SU-DHL-6 (cell line): ENCODE results near the gene PMP22.
"Not testable (repeated sequence)": the region's sequence is repeated elsewhere in the genome, so short reads cannot be mapped to it uniquely, and the experiment has no call there.

Experiments used
- H2AFZ ChIP-seq: fragments of 200-600 bp; sonication (generic); 2 replicates; pipeline ENCODE4 v1.6.1; 2014; ENCODE audit warnings: low read depth, mild to moderate bottlenecking, moderate library complexity, mixed read lengths, antibody characterized with exemption, low read length; ENCODE audit not compliant: severe bottlenecking
- H3F3A ChIP-seq: fragments of 200-600 bp; shearing (Covaris generic); 2 replicates; pipeline ENCODE4 v1.6.0; 2016; ENCODE audit warnings: antibody characterized with exemption, mild to moderate bottlenecking; ENCODE audit not compliant: insufficient read depth
- H3K27ac ChIP-seq: fragments of 200-600 bp; sonication (generic); 2 replicates; pipeline ENCODE4 v1.5.1; 2016; ENCODE audit warnings: low read depth, mild to moderate bottlenecking, low read length, moderate library complexity, mixed read lengths
- H3K27me3 ChIP-seq: fragments of 200-600 bp; sonication (generic), shearing (Covaris generic); 2 replicates; pipeline ENCODE4 v1.6.0; 2014; ENCODE audit warnings: mild to moderate bottlenecking, low read length
- H3K36me3 ChIP-seq: fragments of 200-600 bp; sonication (generic); 2 replicates; pipeline ENCODE4 v1.6.1; 2014; ENCODE audit warnings: mild to moderate bottlenecking, low read length, mixed read lengths
- H3K4me2 ChIP-seq: fragments of 300-600, 200-600 bp; shearing (Covaris generic), sonication (generic); 2 replicates; pipeline ENCODE4 v1.6.0; 2014; ENCODE audit warnings: low read length, low read depth, mild to moderate bottlenecking; ENCODE audit not compliant: poor library complexity, severe bottlenecking
- H3K4me3 ChIP-seq: fragments of 200-600 bp; sonication (generic); 2 replicates; pipeline ENCODE4 v1.5.1; 2014; ENCODE audit warnings: antibody characterized with exemption, low read length, mild to moderate bottlenecking, mixed read lengths; ENCODE audit not compliant: insufficient read depth, poor library complexity, severe bottlenecking
- H3K79me2 ChIP-seq: fragments of 200-600 bp; sonication (generic); 2 replicates; pipeline ENCODE4 v1.6.1; 2014; ENCODE audit warnings: mild to moderate bottlenecking, low read length, moderate library complexity; ENCODE audit not compliant: insufficient read depth
- H3K9ac ChIP-seq: fragments of 200-600 bp; sonication (generic); 2 replicates; pipeline ENCODE4 v1.7.0; 2014; ENCODE audit warnings: mild to moderate bottlenecking, low read length
- H3K9me2 ChIP-seq: fragments of 200-600 bp; sonication (generic); replicated peaks from 2 replicates; pipeline ENCODE4 v1.6.1; 2014; ENCODE audit warnings: low read length; ENCODE audit not compliant: insufficient read depth
- H3K9me3 ChIP-seq: fragments of 200-600 bp; sonication (generic); 2 replicates; pipeline ENCODE4 v1.6.1; 2014; ENCODE audit warnings: low read length, mixed read lengths; ENCODE audit not compliant: insufficient read depth
- H4K20me1 ChIP-seq: fragments of 200-600 bp; sonication (generic); 2 replicates; pipeline ENCODE4 v1.6.1; 2014; ENCODE audit warnings: low read depth, mild to moderate bottlenecking, antibody characterized with exemption, low read length, moderate library complexity, mixed read lengths
- EZH2phosphoT487 ChIP-seq: fragments of 200-600 bp; sonication (generic), shearing (Covaris generic); conservative IDR thresholded peaks from 2 replicates; pipeline ENCODE4 v1.6.1; 2018; ENCODE audit warnings: mild to moderate bottlenecking, antibody characterized with exemption, low read length, moderate library complexity, mixed read lengths
- TF ChIP-seq, protein P1 (sequence below): fragments of 200-600 bp; sonication (generic); IDR thresholded peaks from one replicate; pipeline ENCODE4 v1.5.1; 2017; ENCODE audit warnings: antibody characterized with exemption, mild to moderate bottlenecking, low read length, moderate library complexity; ENCODE audit not compliant: insufficient read depth, poor library complexity, severe bottlenecking

Gene PMP22

DNA sequence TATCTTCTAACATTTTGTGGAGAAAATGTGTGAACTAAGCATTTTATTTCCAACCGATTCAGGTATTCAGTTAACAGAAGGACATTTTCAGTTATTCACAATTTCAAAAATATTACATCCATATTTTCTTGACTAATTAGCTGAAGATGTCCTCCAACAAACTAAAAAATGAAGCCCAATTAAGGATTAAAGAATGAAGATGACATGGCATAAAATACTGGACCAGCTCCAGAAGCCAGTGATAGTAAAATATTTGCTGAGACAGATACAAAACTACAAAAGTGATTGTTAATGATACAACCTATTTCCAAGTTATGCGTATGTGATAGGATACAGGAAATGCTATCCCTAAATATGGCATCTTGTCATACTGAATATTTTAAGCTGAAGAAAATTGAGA, 48.6 kb downstream of the PMP22 start:
- H3K36me3 ChIP-seq, result no peaks in the 10 kb centered on the region
- no peaks in the 10 kb centered on the region for H3K9me2 ChIP-seq
- TF ChIP-seq EZH2phosphoT487, result no peak
- TF ChIP-seq, protein P1, sequence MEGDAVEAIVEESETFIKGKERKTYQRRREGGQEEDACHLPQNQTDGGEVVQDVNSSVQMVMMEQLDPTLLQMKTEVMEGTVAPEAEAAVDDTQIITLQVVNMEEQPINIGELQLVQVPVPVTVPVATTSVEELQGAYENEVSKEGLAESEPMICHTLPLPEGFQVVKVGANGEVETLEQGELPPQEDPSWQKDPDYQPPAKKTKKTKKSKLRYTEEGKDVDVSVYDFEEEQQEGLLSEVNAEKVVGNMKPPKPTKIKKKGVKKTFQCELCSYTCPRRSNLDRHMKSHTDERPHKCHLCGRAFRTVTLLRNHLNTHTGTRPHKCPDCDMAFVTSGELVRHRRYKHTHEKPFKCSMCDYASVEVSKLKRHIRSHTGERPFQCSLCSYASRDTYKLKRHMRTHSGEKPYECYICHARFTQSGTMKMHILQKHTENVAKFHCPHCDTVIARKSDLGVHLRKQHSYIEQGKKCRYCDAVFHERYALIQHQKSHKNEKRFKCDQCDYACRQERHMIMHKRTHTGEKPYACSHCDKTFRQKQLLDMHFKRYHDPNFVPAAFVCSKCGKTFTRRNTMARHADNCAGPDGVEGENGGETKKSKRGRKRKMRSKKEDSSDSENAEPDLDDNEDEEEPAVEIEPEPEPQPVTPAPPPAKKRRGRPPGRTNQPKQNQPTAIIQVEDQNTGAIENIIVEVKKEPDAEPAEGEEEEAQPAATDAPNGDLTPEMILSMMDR, result no peak
- H3K9me3 ChIP-seq, result no peaks in the 10 kb centered on the region
- H3K79me2 ChIP-seq, result no peaks in the 10 kb centered on the region
- no peak overlapping the region for H2AFZ ChIP-seq
- H3K4me3 ChIP-seq, result no peak overlapping the region
- H3F3A ChIP-seq, result no peaks in the 10 kb centered on the region
- no peak overlapping the region for H3K4me2 ChIP-seq
- no peak overlapping the region for H3K27ac ChIP-seq
- H3K27me3 ChIP-seq, result no peaks in the 10 kb centered on the region
- no peak overlapping the region for H3K9ac ChIP-seq
- no peaks in the 10 kb centered on the region for H4K20me1 ChIP-seq

DNA sequence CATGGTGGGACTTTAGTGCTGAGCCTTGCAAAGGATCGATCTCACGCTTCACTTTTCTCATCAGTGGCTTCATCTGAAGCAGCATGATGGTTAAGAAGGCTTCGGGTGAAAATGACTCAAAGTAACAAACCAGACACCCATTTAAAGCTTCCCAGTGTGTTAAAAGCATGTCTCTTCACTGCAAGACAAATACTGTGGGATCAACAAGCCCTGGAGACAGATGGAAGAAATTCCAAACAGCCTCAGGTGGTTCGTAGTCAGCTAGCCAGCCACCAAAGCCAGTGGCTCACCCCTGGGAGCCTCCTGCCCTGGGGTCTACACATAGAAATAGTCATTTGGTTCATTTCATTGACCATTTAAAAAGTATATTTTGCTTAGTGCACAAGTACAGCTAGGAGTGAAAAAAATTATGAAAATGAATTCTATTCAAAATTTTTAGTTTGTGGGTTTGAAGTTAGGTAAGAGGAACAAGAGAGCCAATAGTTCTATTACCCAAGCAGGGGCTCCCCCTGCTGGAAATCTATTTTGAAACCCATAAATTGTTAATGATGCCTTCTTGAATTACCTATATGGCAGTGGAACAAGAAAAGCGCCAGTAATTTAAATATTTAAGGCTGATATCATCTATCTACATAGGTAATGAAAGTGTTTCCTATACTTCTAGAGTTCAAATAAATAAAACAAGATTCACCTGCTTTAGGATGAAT, 51.6 kb downstream of the PMP22 start:
- no peak for TF ChIP-seq EZH2phosphoT487
- TF ChIP-seq, protein P1, result no peak
- Histone ChIP-seq H3K4me2 (no peak overlapping the region), H3K79me2 (no peaks in the 10 kb centered on the region), H3K9me2 (no peaks in the 10 kb centered on the region), H3K27ac (no peak overlapping the region), H3K27me3 (no peaks in the 10 kb centered on the region), H4K20me1 (no peaks in the 10 kb centered on the region), H3K4me3 (no peak overlapping the region), H3K9me3 (no peaks in the 10 kb centered on the region), H3F3A (no peaks in the 10 kb centered on the region), H2AFZ (no peak overlapping the region), H3K9ac (no peak overlapping the region), H3K36me3 (no peaks in the 10 kb centered on the region)

DNA sequence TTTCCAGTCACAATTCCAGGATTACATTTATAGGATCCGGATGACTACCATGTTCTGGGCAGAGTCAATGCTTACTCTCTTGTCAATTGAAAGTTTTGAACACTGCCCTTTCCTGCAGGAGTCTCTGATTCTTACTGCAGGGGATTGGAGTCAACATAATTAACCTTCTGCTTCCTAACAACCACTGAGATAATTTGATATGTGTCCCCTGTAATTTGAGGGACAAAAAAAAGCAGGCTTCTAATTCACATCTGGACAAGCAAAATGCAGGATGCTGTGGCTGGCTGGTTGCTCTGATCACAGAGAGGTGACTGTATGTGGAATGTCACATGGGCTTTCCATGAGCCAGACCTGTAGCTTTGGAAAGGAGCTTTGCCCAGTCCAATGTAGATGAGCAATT, 54.9 kb downstream of the PMP22 start:
- Histone ChIP-seq H2AFZ (no peak overlapping the region), H4K20me1 (no peaks in the 10 kb centered on the region), H3K27ac (no peak overlapping the region), H3K9ac (no peak overlapping the region), H3K4me3 (no peak overlapping the region), H3K9me2 (no peaks in the 10 kb centered on the region), H3F3A (no peaks in the 10 kb centered on the region), H3K27me3 (no peaks in the 10 kb centered on the region), H3K79me2 (no peaks in the 10 kb centered on the region), H3K4me2 (no peak overlapping the region), H3K36me3 (no peaks in the 10 kb centered on the region), H3K9me3 (no peaks in the 10 kb centered on the region)
- TF ChIP-seq, protein P1, result no peak
- no peak for TF ChIP-seq EZH2phosphoT487

DNA sequence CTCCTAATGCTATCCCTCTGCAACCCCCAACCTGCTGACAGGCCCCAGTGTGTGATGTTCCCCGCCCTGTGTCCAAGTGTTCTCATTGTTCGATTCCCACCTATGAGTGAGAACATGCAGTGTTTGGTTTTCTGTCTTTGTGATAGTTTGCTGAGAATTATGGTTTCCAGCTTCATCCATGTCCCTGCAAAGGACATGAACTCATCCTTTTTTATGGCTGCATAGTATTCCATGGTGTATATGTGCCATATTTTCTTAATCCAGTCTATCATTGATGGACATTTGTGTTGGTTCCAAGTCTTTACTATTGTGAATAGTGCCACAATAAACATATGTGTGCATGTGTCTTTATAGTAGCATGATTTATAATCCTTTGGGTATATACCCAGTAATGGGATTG, 62.1 kb downstream of the PMP22 start:
- H3K36me3 ChIP-seq, H4K20me1 ChIP-seq, H3K9ac ChIP-seq, H3K4me2 ChIP-seq, H3K4me3 ChIP-seq, H3K79me2 ChIP-seq, H3K27ac ChIP-seq, H3K9me3 ChIP-seq, H2AFZ ChIP-seq, H3F3A ChIP-seq, H3K27me3 ChIP-seq, H3K9me2 ChIP-seq: not testable (repeated sequence)

DNA sequence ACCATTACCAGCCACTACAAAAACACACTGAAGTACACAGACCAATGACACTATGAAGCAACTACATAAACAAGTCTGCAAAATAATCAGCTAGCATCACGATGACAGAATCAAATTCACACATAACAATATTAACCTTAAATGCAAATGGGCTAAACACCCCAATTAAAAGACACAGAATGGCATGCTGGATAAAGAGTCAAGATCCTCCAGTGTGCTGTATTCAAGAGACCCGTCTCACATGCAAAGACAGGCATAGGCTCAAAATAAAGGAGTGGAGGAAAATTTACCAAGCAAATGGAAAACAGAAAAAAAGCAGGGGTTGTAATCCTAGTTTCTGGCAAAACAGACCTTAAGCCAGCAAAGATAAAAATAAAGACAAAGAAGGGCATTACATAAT, 64.6 kb downstream of the PMP22 start:
- not testable (repeated sequence) for H3K4me3 ChIP-seq, H3F3A ChIP-seq, H2AFZ ChIP-seq, H3K9ac ChIP-seq, H3K4me2 ChIP-seq, H3K27me3 ChIP-seq, H4K20me1 ChIP-seq, H3K79me2 ChIP-seq, H3K9me2 ChIP-seq, H3K36me3 ChIP-seq, H3K9me3 ChIP-seq, H3K27ac ChIP-seq
